AG09309 (cell line): ENCODE results near the gene RNF126.

ENCODE experiments used
- DNase-seq: peaks from one replicate; pipeline ENCODE4 v3.0.0-alpha.2; 2010; ENCODE audit warnings: low read depth
- H3K4me3 ChIP-seq: 2 replicates; pipeline ENCODE4 v1.5.1; 2011; ENCODE audit warnings: mild to moderate bottlenecking, low read depth, low read length, moderate library complexity; ENCODE audit not compliant: control insufficient read depth
- TF ChIP-seq, protein P1 (sequence below): IDR thresholded peaks from 2 replicates; pipeline ENCODE4 v1.5.1; 2011; ENCODE audit warnings: mild to moderate bottlenecking, low read depth, low read length, inconsistent platforms; ENCODE audit not compliant: insufficient read depth, control insufficient read depth; ENCODE audit errors: missing control alignments

RNF126 gene

DNA sequence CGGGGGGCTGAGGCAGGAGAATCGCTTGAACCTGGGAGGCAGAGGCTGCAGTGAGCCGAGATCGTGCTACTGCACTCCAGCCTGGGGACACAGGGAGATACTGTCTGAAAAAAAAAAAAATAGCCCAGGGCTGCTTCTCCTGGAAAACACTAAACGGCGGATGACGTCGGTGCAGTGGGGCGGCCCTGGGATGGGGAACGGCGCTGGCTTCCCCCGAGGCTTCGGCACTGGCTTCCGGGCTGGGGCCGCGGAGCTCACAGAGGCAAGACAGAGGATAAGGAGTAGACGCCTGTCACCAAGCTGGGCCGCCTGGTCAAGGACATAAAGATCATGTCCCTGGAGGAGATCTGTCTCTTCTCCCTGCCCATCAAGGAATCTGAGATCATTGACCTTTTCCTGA lies 27.2 kb upstream of the RNF126 start:
- TF ChIP-seq, protein P1, sequence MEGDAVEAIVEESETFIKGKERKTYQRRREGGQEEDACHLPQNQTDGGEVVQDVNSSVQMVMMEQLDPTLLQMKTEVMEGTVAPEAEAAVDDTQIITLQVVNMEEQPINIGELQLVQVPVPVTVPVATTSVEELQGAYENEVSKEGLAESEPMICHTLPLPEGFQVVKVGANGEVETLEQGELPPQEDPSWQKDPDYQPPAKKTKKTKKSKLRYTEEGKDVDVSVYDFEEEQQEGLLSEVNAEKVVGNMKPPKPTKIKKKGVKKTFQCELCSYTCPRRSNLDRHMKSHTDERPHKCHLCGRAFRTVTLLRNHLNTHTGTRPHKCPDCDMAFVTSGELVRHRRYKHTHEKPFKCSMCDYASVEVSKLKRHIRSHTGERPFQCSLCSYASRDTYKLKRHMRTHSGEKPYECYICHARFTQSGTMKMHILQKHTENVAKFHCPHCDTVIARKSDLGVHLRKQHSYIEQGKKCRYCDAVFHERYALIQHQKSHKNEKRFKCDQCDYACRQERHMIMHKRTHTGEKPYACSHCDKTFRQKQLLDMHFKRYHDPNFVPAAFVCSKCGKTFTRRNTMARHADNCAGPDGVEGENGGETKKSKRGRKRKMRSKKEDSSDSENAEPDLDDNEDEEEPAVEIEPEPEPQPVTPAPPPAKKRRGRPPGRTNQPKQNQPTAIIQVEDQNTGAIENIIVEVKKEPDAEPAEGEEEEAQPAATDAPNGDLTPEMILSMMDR, result no peak
- DNase-seq, result no peak

DNA sequence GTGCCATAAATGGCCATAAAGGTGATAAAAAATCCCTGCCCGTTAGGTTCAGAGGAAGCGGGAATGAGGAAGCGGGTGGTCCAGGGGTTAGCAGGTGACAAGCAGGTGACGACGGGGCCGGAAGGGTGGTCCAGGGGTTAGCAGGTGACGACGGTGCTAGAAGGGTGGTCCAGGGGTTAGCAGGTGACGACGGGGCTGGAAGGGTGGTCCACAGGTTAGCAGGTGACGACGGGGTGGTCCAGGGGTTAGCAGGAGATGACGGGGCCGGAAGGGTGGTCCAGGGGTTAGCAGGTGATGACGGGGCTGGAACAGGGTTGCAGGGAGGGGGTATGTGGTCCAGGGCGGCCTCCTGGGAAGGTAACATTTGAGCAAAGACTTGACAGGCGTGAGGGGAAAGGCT lies 26.0 kb upstream of the RNF126 start:
- TF ChIP-seq, protein P1, result no peak
- H3K4me3 ChIP-seq, result no peak overlapping the region
- no peak for DNase-seq

More for the DNA sequence above, 27.2 kb upstream of the RNF126 start:
- H3K4me3 ChIP-seq, result no peak overlapping the region

DNA sequence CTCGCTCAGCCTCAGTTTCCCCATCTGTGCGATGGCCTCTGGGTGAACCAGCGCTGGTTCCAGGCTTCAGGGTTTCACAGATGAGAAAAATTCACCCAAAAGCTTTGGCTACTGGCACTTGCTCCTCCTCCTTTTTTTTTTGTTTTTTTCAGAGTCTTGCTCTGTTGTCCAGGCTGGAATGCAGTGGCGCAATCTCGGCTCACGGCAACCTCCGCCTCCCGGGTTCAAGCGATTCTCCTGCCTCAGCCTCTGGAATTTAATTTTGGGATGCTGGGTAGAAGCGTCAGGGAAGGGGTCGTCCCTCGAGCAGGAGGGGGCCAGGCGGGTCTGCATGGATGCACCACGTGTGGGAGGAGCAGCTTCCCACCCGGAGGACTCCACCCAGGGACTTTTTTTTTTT lies 25.2 kb upstream of the RNF126 start:
- TF ChIP-seq, protein P1, result no peak
- H3K4me3 ChIP-seq, result no peak overlapping the region
- DNase-seq, result no peak

DNA sequence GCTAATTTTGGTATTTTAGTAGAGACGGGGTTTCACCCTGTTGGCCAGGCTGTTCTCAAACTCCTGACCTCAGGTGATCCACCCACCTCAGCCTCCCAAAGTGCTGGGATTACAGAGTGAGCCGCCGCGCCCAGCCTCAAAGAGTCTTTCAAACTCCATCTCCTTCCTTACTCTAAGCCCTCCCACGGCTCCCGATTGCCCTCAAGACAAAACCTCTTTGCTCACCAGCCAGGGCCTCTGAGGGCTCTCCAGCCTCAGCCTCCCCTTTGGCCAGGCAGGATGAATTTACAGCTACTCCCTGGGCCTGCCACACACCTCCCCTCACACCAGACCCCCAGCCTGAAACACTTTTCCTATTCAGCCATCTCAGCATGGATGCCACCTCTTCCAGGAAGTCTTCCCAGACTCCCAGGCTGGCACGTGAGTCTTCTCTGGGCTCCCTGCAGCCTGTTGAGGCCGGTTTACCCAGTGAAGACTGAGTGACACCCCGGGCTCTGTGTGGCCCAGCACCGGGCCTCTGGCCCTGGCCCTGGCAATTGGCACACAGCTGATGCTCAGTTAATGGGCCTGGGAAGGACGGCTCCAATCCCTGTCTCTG lies 24.7 kb upstream of the RNF126 start:
- no peak overlapping the region for H3K4me3 ChIP-seq
- TF ChIP-seq, protein P1, result no peak
- DNase-seq, result no peak

DNA sequence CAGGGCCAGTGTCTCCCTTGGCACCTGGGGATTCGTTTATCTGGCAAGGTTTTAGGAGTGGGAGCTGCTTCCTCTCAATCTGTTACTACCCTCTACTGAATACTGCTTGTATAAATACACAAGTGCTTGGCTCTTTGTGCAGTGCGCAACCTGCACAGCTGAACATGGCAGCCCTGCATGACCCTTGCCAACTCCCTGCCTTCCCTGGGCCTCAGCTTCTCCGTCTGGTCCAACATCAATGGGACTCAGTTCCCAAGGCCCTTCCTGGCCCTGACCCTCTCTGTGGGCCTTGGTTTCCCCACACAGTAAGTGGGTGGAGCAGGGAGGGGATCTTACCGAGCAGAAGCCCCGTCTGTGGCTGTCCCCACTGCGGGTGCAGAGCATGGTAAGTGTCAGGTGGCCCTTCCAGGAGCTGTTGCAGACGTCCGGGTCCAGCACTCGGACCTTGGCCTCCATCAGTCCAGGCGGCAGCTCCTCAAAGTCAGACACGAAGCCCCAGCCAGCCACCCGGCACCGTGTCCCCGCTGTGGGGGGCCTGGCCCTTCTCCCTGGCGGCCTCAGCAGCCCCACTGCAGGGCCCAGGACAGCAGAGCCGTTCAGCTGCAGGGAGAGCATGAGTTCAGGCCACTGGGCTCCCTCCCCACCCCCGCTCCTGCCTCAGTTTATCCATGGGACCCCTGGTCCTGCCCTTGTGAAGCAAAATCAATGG lies 23.7 kb upstream of the RNF126 start:
- no peak for DNase-seq
- no peak overlapping the region for H3K4me3 ChIP-seq
- TF ChIP-seq, protein P1, result no peak

DNA sequence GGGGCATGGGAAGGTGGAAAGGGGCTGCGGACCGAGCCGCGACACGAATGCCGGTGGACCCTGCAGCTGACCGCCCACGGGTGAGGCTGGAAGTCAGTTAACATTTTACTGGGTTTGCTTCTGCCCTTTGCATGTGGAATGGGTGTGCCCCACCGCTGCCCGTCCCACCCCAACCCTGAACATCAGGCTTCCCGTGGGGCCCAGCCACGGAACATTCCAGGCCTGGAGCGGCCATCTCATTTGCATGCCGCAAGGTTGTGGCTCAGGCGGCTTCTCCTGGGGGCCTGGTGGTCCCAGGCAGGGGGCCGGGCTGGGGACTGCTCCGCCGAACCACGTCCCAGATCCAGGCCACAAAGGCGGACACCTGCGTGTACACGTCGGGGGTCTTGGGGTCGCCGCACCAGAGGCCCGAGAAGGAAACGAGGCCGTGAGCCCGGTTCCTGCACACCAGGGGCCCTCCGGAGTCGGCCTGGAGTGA lies 22.5 kb upstream of the RNF126 start:
- no peak for DNase-seq
- H3K4me3 ChIP-seq, result no peak overlapping the region
- TF ChIP-seq, protein P1, result no peak
